Osteocyte (in vitro differentiated cells): ENCODE results near the gene SPOCK3. TPM values are rescaled to one million over a fixed set of nuclear protein-coding genes. Genes with fewer than 3 reads are reported as not detected.

Experiments
- DNase-seq: peaks from one replicate; pipeline ENCODE4 v3.0.0; 2021; ENCODE audit warnings: mixed read lengths; ENCODE audit not compliant: unreplicated experiment; ENCODE audit errors: extremely low spot score
- H3K27ac Mint-ChIP-seq: one replicate; pipeline ENCODE4 v1.8.0; 2021; ENCODE audit warnings: mild to moderate bottlenecking, mixed read lengths; ENCODE audit not compliant: unreplicated experiment
- H3K27me3 Mint-ChIP-seq: one replicate; pipeline ENCODE4 v1.8.0; 2021; ENCODE audit warnings: mixed read lengths; ENCODE audit not compliant: unreplicated experiment
- H3K36me3 Mint-ChIP-seq: one replicate; pipeline ENCODE4 v1.8.0; 2021; ENCODE audit warnings: mixed read lengths; ENCODE audit not compliant: unreplicated experiment
- H3K4me1 Mint-ChIP-seq: one replicate; pipeline ENCODE4 v1.8.0; 2021; ENCODE audit warnings: mixed read lengths; ENCODE audit not compliant: unreplicated experiment
- H3K4me3 Mint-ChIP-seq: one replicate; pipeline ENCODE4 v1.8.0; 2021; ENCODE audit warnings: mild to moderate bottlenecking, moderate library complexity, mixed read lengths; ENCODE audit not compliant: unreplicated experiment
- H3K9me3 Mint-ChIP-seq: one replicate; pipeline ENCODE4 v1.8.0; 2021; ENCODE audit warnings: mixed read lengths; ENCODE audit not compliant: unreplicated experiment
- CTCF ChIP-seq: fragments of 200-600 bp; sonication (generic); IDR thresholded peaks from 2 replicates; pipeline ENCODE4 v1.5.0; 2021; ENCODE audit warnings: antibody characterized with exemption, mild to moderate bottlenecking, moderate library complexity
- total RNA-seq: library from RNA; stranded (reverse); gene quantifications from 2 replicates; pipeline ENCODE4 v1.2.1, GENCODE V29; 2021

The SPOCK3 gene
- total RNA-seq, 1 donor from 2014 or later = not detected

GRCh38 chr4:166989886-166990285 lies 244.4 kb downstream of the SPOCK3 start:
- Mint-ChIP-seq H3K4me1 (no peaks in the 10 kb centered on the region), H3K27me3 (peaks cover 3% of the 10 kb centered on the region), H3K9me3 (no peaks in the 10 kb centered on the region), H3K4me3 (no peak overlapping the region), H3K36me3 (no peaks in the 10 kb centered on the region), H3K27ac (no peak overlapping the region)
- no peak for TF ChIP-seq CTCF
- no peak for DNase-seq

GRCh38 chr4:166987026-166987425 lies 247.3 kb downstream of the SPOCK3 start:
- H3K27me3 Mint-ChIP-seq = peaks cover 6% of the 10 kb centered on the region
- H3K36me3 Mint-ChIP-seq = no peaks in the 10 kb centered on the region
- H3K4me1 Mint-ChIP-seq = no peaks in the 10 kb centered on the region
- H3K27ac Mint-ChIP-seq = no peak overlapping the region
- no peaks in the 10 kb centered on the region for H3K9me3 Mint-ChIP-seq
- no peak for TF ChIP-seq CTCF
- H3K4me3 Mint-ChIP-seq = no peak overlapping the region
- DNase-seq = no peak

GRCh38 chr4:166981847-166982246 lies 252.4 kb downstream of the SPOCK3 start:
- H3K36me3 Mint-ChIP-seq = no peaks in the 10 kb centered on the region
- H3K4me3 Mint-ChIP-seq = no peak overlapping the region
- H3K27ac Mint-ChIP-seq = no peak overlapping the region
- no peaks in the 10 kb centered on the region for H3K4me1 Mint-ChIP-seq
- no peak for TF ChIP-seq CTCF
- peaks cover 4% of the 10 kb centered on the region for H3K27me3 Mint-ChIP-seq
- DNase-seq = no peak
- H3K9me3 Mint-ChIP-seq = no peaks in the 10 kb centered on the region

- Mint-ChIP-seq H3K27ac (no peak overlapping the region), H3K4me3 (no peak overlapping the region), H3K27me3 (peaks cover 2% of the 10 kb centered on the region), H3K36me3 (no peaks in the 10 kb centered on the region), H3K4me1 (no peaks in the 10 kb centered on the region), H3K9me3 (no peaks in the 10 kb centered on the region)
- no peak for TF ChIP-seq CTCF
- DNase-seq = no peak
Observed at GRCh38 chr4:166980419-166980818, 253.9 kb downstream of the SPOCK3 start.

- Mint-ChIP-seq H3K4me1 (no peaks in the 10 kb centered on the region), H3K4me3 (no peak overlapping the region), H3K27me3 (no peaks in the 10 kb centered on the region), H3K36me3 (no peaks in the 10 kb centered on the region), H3K9me3 (no peaks in the 10 kb centered on the region), H3K27ac (no peak overlapping the region)
- DNase-seq = no peak
- no peak for TF ChIP-seq CTCF
Observed at GRCh38 chr4:166977596-166977995, 256.7 kb downstream of the SPOCK3 start.
